22Rv1 (cell line): Measurements from ENCODE around the gene GNPTAB.
"Not testable (repeated sequence)": the region's sequence is repeated elsewhere in the genome, so short reads cannot be mapped to it uniquely, and the experiment has no call there.

ENCODE experiments used
- H3K27ac ChIP-seq: fragments of 450-650 bp; 2 replicates; pipeline ENCODE4 v1.5.1; 2017
- CTCF ChIP-seq: fragments of 450-650 bp; IDR thresholded peaks from 2 replicates; pipeline ENCODE4 v1.5.1; 2017; ENCODE audit warnings: mild to moderate bottlenecking
- ZFX ChIP-seq: fragments of 450-650 bp; IDR thresholded peaks from 2 replicates; pipeline ENCODE4 v1.6.1; 2017; ENCODE audit warnings: antibody characterized with exemption, borderline replicate concordance

The GNPTAB gene

GRCh38 chr12:101813117-101813516 is 17.6 kb downstream of the GNPTAB start:
- H3K27ac ChIP-seq = no peak overlapping the region
- no peak for TF ChIP-seq CTCF
- TF ChIP-seq ZFX = no peak

GRCh38 chr12:101812716-101813115 is 18.0 kb downstream of the GNPTAB start:
- H3K27ac ChIP-seq = not testable (repeated sequence)

GRCh38 chr12:101811342-101811741 is 19.4 kb downstream of the GNPTAB start:
- H3K27ac ChIP-seq = not testable (repeated sequence)

- H3K27ac ChIP-seq = no peak overlapping the region
- TF ChIP-seq ZFX (no peak), CTCF (no peak)
These were observed 21.6 kb downstream of the GNPTAB start for GRCh38 chr12:101809208-101809607.

- no peak overlapping the region for H3K27ac ChIP-seq
- TF ChIP-seq CTCF (no peak), ZFX (no peak)
These were observed 24.5 kb downstream of the GNPTAB start for GRCh38 chr12:101806265-101806664.

- TF ChIP-seq ZFX (no peak), CTCF (no peak)
- no peak overlapping the region for H3K27ac ChIP-seq
These were observed 26.4 kb downstream of the GNPTAB start for GRCh38 chr12:101804409-101804808.

- TF ChIP-seq ZFX (no peak), CTCF (no peak)
- H3K27ac ChIP-seq = no peak overlapping the region
These were observed 26.8 kb downstream of the GNPTAB start for GRCh38 chr12:101803978-101804377.

GRCh38 chr12:101802486-101802885 is 28.3 kb downstream of the GNPTAB start:
- TF ChIP-seq ZFX = no peak
- no peak for TF ChIP-seq CTCF
- no peak overlapping the region for H3K27ac ChIP-seq
